ENCODE results near the gene NEB.
A peak's percentile ranks its signal among the peaks of the same experiment; 100 is the strongest.

The NEB gene

GRCh38 chr2:151775057-151775740, 40.9 kb upstream of the NEB start:
- no peaks in the 10 kb centered on the region for H3K9me3 ChIP-seq (ENCODE audit: control insufficient read depth, low read length)
- no peak overlapping the region for H3K18ac ChIP-seq (ENCODE audit: low read depth in 1 of 2, low read length in 2 of 2)
- H3K9ac ChIP-seq (ENCODE audit: low read length): peak overlapping the region; percentile 88
- H3K4me3 ChIP-seq (ENCODE audit: insufficient read depth in 1 of 2, low read depth in 1 of 2, low read length in 2 of 2): peak overlapping the region in 1 of 2 experiments; percentile 19
- peak; percentile 18 for DNase-seq
- no peak overlapping the region for H4K91ac ChIP-seq (ENCODE audit: low read length)
- H2BK12ac ChIP-seq (ENCODE audit: low read length in 2 of 2): no peak overlapping the region
- no peak overlapping the region for H2BK120ac ChIP-seq (ENCODE audit: low read depth, low read length)
- no peak overlapping the region for H4K8ac ChIP-seq (ENCODE audit: low read length)
- WGBS: 98% methylated on average over 6 of the region's 6 CpGs
- no peak overlapping the region for H3K4ac ChIP-seq (ENCODE audit: low read depth in 1 of 2, low read length in 2 of 2)
- peaks cover 5 to 11% of the 10 kb centered on the region in 2 experiments for H3K36me3 ChIP-seq (ENCODE audit: control insufficient read depth in 1 of 2, insufficient read depth in 2 of 2, low read depth in 1 of 2, low read length in 2 of 2)
- no peaks in the 10 kb centered on the region for H3K79me1 ChIP-seq (replicated peaks; ENCODE audit: low read length, poor library complexity, severe bottlenecking)
- no peak overlapping the region for H2AFZ ChIP-seq (ENCODE audit: low read depth, low read length)
- H3K23ac ChIP-seq (ENCODE audit: low read length in 2 of 2): no peak overlapping the region
- no peaks in the 10 kb centered on the region for H3K27me3 ChIP-seq (ENCODE audit: control insufficient read depth in 1 of 2, insufficient read depth in 1 of 2, low read length in 2 of 2)
- no peak overlapping the region for H3K14ac ChIP-seq (ENCODE audit: low read length in 2 of 2)
- H2BK15ac ChIP-seq (ENCODE audit: low read depth, poor library complexity, severe bottlenecking): no peak overlapping the region
- no peak overlapping the region for H3K4me2 ChIP-seq (ENCODE audit: low read length, poor library complexity, severe bottlenecking)
- H3K27ac ChIP-seq (ENCODE audit: low read length, poor library complexity, severe bottlenecking): no peak overlapping the region
- H2BK5ac ChIP-seq (ENCODE audit: low read depth, low read length, poor library complexity, severe bottlenecking): no peak overlapping the region
- peak overlapping the region; percentile 2 for H2AK5ac ChIP-seq (ENCODE audit: low read length, severe bottlenecking)
- H3K4me1 ChIP-seq (ENCODE audit: control insufficient read depth, insufficient read depth, low read depth, low read length): peaks cover 4% of the 10 kb centered on the region

- no peak overlapping the region for H2BK120ac ChIP-seq (ENCODE audit: low read depth, low read length)
- peak; percentile 53 for DNase-seq
- no peak overlapping the region for H2BK5ac ChIP-seq (ENCODE audit: low read depth, low read length, poor library complexity, severe bottlenecking)
- H3K27me3 ChIP-seq (ENCODE audit: control insufficient read depth in 1 of 2, insufficient read depth in 1 of 2, low read length in 2 of 2): no peaks in the 10 kb centered on the region
- H3K23ac ChIP-seq (ENCODE audit: low read length in 2 of 2): no peak overlapping the region
- H3K4me1 ChIP-seq (ENCODE audit: control insufficient read depth, insufficient read depth, low read depth, low read length): peaks cover 4% of the 10 kb centered on the region
- no peak overlapping the region for H3K27ac ChIP-seq (ENCODE audit: low read length, poor library complexity, severe bottlenecking)
- no peak overlapping the region for H2BK12ac ChIP-seq (ENCODE audit: low read length in 2 of 2)
- H3K4ac ChIP-seq (ENCODE audit: low read depth in 1 of 2, low read length in 2 of 2): no peak overlapping the region
- H3K9ac ChIP-seq (ENCODE audit: low read length): peak overlapping the region; percentile 88
- WGBS: no CpG with 5 or more reads among the region's 3 CpGs
- H3K36me3 ChIP-seq (ENCODE audit: control insufficient read depth in 1 of 2, insufficient read depth in 2 of 2, low read depth in 1 of 2, low read length in 2 of 2): peaks cover 8 to 11% of the 10 kb centered on the region in 2 experiments
- no peaks in the 10 kb centered on the region for H3K9me3 ChIP-seq (ENCODE audit: control insufficient read depth, low read length)
- H3K18ac ChIP-seq (ENCODE audit: low read depth in 1 of 2, low read length in 2 of 2): no peak overlapping the region
- no peak overlapping the region for H2AK5ac ChIP-seq (ENCODE audit: low read length, severe bottlenecking)
- no peak overlapping the region for H2AFZ ChIP-seq (ENCODE audit: low read depth, low read length)
- H4K8ac ChIP-seq (ENCODE audit: low read length): no peak overlapping the region
- no peaks in the 10 kb centered on the region for H3K79me1 ChIP-seq (replicated peaks; ENCODE audit: low read length, poor library complexity, severe bottlenecking)
- H2BK15ac ChIP-seq (ENCODE audit: low read depth, poor library complexity, severe bottlenecking): no peak overlapping the region
- H4K91ac ChIP-seq (ENCODE audit: low read length): no peak overlapping the region
- H3K14ac ChIP-seq (ENCODE audit: low read length in 2 of 2): no peak overlapping the region
- H3K4me3 ChIP-seq (ENCODE audit: insufficient read depth in 1 of 2, low read depth in 1 of 2, low read length in 2 of 2): peak overlapping the region in 1 of 2 experiments; percentile 19
- no peak overlapping the region for H3K4me2 ChIP-seq (ENCODE audit: low read length, poor library complexity, severe bottlenecking)
These were observed 40.2 kb upstream of the NEB start for GRCh38 chr2:151774506-151774905.

- H2BK120ac ChIP-seq (ENCODE audit: low read depth, low read length): no peak overlapping the region
- H3K27me3 ChIP-seq (ENCODE audit: control insufficient read depth in 1 of 2, insufficient read depth in 1 of 2, low read length in 2 of 2): no peaks in the 10 kb centered on the region
- H2AFZ ChIP-seq (ENCODE audit: low read depth, low read length): no peak overlapping the region
- H2BK5ac ChIP-seq (ENCODE audit: low read depth, low read length, poor library complexity, severe bottlenecking): no peak overlapping the region
- H3K79me1 ChIP-seq (replicated peaks; ENCODE audit: low read length, poor library complexity, severe bottlenecking): no peaks in the 10 kb centered on the region
- peak overlapping the region; percentile 41 for H3K9ac ChIP-seq (ENCODE audit: low read length)
- H3K14ac ChIP-seq (ENCODE audit: low read length in 2 of 2): no peak overlapping the region
- peaks cover 4 to 5% of the 10 kb centered on the region in 2 experiments for H3K36me3 ChIP-seq (ENCODE audit: control insufficient read depth in 1 of 2, insufficient read depth in 2 of 2, low read depth in 1 of 2, low read length in 2 of 2)
- peaks cover 2% of the 10 kb centered on the region for H3K4me1 ChIP-seq (ENCODE audit: control insufficient read depth, insufficient read depth, low read depth, low read length)
- no peak overlapping the region for H3K4me2 ChIP-seq (ENCODE audit: low read length, poor library complexity, severe bottlenecking)
- H2BK15ac ChIP-seq (ENCODE audit: low read depth, poor library complexity, severe bottlenecking): no peak overlapping the region
- no peaks in the 10 kb centered on the region for H3K9me3 ChIP-seq (ENCODE audit: control insufficient read depth, low read length)
- DNase-seq: peak; percentile 51
- H3K18ac ChIP-seq (ENCODE audit: low read depth in 1 of 2, low read length in 2 of 2): no peak overlapping the region
- no peak overlapping the region for H2BK12ac ChIP-seq (ENCODE audit: low read length in 2 of 2)
- no peak overlapping the region for H3K27ac ChIP-seq (ENCODE audit: low read length, poor library complexity, severe bottlenecking)
- WGBS: 84% methylated on average over 10 of the region's 10 CpGs
- H4K91ac ChIP-seq (ENCODE audit: low read length): no peak overlapping the region
- no peak overlapping the region for H3K23ac ChIP-seq (ENCODE audit: low read length in 2 of 2)
- H4K8ac ChIP-seq (ENCODE audit: low read length): peak overlapping the region; percentile 42
- H2AK5ac ChIP-seq (ENCODE audit: low read length, severe bottlenecking): no peak overlapping the region
- no peak overlapping the region for H3K4me3 ChIP-seq (ENCODE audit: insufficient read depth in 1 of 2, low read depth in 1 of 2, low read length in 2 of 2)
- H3K4ac ChIP-seq (ENCODE audit: low read depth in 1 of 2, low read length in 2 of 2): no peak overlapping the region
These were observed 37.5 kb upstream of the NEB start for GRCh38 chr2:151771599-151772358.

- Histone ChIP-seq H3K4me2 (ENCODE audit: low read length, poor library complexity, severe bottlenecking) (no peak overlapping the region), H4K8ac (ENCODE audit: low read length) (no peak overlapping the region), H3K9me3 (ENCODE audit: control insufficient read depth, low read length) (no peaks in the 10 kb centered on the region), H3K14ac (ENCODE audit: low read length in 2 of 2) (no peak overlapping the region), H3K4me1 (ENCODE audit: control insufficient read depth, insufficient read depth, low read depth, low read length) (peaks cover 3% of the 10 kb centered on the region), H3K27me3 (ENCODE audit: control insufficient read depth in 1 of 2, insufficient read depth in 1 of 2, low read length in 2 of 2) (no peaks in the 10 kb centered on the region), H2BK120ac (ENCODE audit: low read depth, low read length) (no peak overlapping the region), H3K27ac (ENCODE audit: low read length, poor library complexity, severe bottlenecking) (no peak overlapping the region), H2BK5ac (ENCODE audit: low read depth, low read length, poor library complexity, severe bottlenecking) (no peak overlapping the region), H2AK5ac (ENCODE audit: low read length, severe bottlenecking) (no peak overlapping the region), H3K23ac (ENCODE audit: low read length in 2 of 2) (no peak overlapping the region), H3K79me1 (replicated peaks; ENCODE audit: low read length, poor library complexity, severe bottlenecking) (no peaks in the 10 kb centered on the region), H2BK12ac (ENCODE audit: low read length in 2 of 2) (no peak overlapping the region), H3K18ac (ENCODE audit: low read depth in 1 of 2, low read length in 2 of 2) (no peak overlapping the region), H3K4me3 (ENCODE audit: insufficient read depth in 1 of 2, low read depth in 1 of 2, low read length in 2 of 2) (no peak overlapping the region), H4K91ac (ENCODE audit: low read length) (no peak overlapping the region), H3K36me3 (ENCODE audit: control insufficient read depth in 1 of 2, insufficient read depth in 2 of 2, low read depth in 1 of 2, low read length in 2 of 2) (peaks cover under 1 to 7% of the 10 kb centered on the region in 2 experiments), H3K9ac (ENCODE audit: low read length) (peak overlapping the region; percentile 21), H3K4ac (ENCODE audit: low read depth in 1 of 2, low read length in 2 of 2) (no peak overlapping the region), H2AFZ (ENCODE audit: low read depth, low read length) (no peak overlapping the region), H2BK15ac (ENCODE audit: low read depth, poor library complexity, severe bottlenecking) (no peak overlapping the region)
- WGBS: 100% methylated on average over 1 of the region's 2 CpGs
- DNase-seq: no peak
These were observed 36.7 kb upstream of the NEB start for GRCh38 chr2:151770995-151771394.

Data from mesenchymal stem cell (in vitro differentiated cells and primary cell).